HG03280 (cell line): ENCODE measurements around the gene LARGE1.
"Not testable (repeated sequence)": the region's sequence is repeated elsewhere in the genome, so short reads cannot be mapped to it uniquely, and the experiment has no call there.

ENCODE experiments used
- ATAC-seq: cut with Tn5 transposase; IDR thresholded peaks from one replicate; pipeline ENCODE4 v1.9.1; 2021; ENCODE audit warnings: mild to moderate bottlenecking, moderate library complexity; ENCODE audit not compliant: unreplicated experiment

Gene LARGE1

GRCh38 chr22:33572086-33572485 is 348.2 kb downstream of the LARGE1 start:
- ATAC-seq: no peak

DNA sequence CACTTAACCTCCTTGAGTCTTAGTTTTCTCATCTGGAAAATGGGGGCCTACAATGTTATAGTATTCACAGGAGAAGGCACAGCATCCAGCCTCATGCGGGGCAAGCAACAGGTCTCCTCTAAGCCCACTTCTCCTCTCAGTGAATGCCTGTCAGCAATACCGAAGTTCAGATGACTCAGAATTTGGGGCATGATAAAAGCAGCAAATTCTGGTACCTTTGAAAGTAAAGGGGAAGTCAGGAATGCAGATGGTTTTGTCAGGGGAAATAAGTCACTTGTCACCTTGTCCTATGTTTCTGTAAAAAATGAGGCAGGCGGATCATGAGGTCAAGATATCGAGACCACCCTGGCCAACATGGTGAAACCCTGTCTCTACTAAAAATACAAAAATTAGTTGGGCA is 350.2 kb downstream of the LARGE1 start:
- no peak for ATAC-seq

DNA sequence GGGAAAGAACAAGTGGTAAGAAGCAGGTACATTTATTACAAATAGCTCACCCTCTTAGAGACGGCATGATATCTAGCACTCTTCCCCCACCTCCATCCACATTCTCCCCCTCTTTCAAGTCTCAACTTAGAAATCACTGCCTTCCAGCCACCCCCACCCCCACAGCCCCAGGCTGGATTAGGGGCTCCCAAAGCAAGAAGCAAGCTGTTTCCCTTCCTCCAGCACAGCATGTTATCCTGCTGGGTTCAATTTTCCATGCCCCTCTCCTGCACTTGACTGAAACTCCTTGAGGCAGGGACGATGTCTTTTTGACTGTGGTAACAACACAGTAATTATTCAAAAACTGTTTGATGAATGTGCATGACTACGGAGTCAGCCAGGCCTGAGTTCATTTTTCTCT is 350.7 kb downstream of the LARGE1 start:
- ATAC-seq: no peak

DNA sequence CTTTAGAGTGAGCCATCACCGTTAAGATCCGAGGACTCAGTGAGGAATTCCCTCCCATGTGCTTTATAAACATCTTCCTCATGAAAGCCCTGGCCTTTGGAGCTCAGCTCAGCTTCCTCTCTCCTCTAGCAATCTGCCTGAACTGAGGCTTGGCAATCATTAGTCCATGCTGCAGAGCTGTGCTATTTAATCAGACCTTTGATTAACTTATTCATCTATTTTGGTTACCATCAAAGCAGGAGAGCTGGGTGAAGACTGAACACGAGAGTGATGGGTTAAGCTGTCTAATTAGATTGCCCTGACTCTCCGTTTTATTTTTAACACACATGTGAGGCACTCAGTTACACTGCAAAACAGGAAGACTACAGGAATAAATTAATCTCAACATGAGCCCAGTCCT is 351.3 kb downstream of the LARGE1 start:
- ATAC-seq: no peak

- not testable (repeated sequence) for ATAC-seq
Measured at GRCh38 chr22:33566495-33566894, 353.8 kb downstream of the LARGE1 start.

DNA sequence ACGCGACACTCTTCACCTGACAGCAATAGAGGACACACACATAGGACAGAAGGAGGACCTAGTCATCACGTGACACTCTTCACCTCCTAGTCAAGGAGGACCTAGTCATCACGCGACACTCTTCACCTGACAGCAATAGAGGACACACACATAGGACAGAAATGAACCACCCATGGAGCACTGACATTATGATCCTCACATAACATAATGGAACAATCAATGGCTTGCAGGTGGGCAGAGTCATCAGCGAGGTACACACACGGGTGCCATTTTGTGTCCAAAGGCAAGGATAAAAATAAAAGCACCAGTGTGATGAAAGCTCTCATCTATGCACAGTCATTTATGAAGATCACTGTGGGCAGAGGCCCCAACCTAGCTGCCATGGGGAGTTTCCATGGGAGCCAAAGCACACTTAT is 354.7 kb downstream of the LARGE1 start:
- ATAC-seq: no peak

DNA sequence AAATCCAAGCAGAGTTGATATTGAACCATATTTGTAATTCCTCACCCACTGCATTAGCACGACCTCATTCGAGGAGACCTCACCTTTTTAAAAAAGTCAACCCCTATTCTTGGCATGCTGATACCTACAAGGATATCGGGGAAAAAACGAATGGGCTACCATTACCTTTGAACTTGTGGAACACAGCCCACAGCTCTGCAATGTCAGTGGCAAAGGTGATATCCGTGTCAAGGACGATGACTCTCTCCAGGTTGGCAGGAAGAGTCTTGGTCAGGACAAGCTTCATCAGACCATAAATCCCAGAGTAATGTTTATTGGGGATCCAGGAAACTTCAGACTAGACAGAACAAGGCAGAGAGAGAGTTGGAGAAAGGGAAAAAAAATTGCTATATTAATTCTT is 355.6 kb downstream of the LARGE1 start:
- no peak for ATAC-seq

DNA sequence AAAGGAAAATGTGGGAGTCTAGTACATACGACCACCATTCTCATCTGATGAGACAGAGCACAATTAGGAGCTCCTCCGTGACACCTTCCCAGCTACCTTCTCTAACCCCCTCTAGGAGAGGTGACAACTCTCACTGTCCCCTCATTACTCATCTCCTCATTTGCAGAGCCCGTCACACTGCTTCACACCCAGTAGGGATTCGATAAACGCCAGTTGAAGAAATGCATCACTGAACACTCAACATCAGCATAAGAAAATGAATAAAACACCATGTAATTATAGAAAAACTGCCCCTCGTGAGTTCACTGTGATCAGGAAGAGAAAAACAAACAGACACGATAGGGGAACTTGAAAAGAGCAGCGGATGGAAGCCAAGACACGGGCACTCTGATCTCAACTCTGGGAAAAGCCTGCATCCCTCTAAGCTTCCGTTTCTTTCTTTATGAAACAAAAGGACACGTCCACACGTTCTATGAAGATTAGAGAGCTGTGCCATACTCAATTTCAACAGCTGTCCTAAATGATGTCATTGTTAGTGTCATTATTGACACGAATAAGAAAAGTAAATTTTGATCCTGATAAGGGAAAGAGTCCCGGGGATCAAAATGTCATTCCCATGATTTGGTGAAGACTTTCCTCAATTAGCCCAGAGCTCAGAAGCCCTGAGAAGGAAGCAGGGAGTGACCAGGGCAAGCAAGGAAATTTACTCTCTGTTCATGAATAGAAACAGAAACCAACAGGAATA is 356.9 kb downstream of the LARGE1 start:
- ATAC-seq: no peak

DNA sequence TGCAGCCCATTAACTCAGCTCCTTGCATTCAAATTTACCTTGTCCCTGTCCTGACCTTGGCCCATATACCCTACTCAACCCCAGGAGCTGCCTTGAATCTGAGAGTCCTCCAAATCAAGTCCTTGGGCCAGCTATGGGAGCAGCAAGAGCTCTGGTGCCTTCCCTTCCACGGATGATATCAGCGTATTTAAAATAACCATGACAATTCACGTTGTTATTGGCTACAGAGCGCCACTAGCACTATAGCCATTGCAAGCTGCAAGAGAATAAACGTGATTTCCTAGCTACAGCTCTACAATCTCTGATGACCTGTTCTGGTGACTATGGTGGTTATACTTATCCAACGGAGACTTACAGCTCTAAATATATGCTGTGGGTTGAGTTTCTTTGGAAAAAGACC is 357.8 kb downstream of the LARGE1 start:
- ATAC-seq: no peak

DNA sequence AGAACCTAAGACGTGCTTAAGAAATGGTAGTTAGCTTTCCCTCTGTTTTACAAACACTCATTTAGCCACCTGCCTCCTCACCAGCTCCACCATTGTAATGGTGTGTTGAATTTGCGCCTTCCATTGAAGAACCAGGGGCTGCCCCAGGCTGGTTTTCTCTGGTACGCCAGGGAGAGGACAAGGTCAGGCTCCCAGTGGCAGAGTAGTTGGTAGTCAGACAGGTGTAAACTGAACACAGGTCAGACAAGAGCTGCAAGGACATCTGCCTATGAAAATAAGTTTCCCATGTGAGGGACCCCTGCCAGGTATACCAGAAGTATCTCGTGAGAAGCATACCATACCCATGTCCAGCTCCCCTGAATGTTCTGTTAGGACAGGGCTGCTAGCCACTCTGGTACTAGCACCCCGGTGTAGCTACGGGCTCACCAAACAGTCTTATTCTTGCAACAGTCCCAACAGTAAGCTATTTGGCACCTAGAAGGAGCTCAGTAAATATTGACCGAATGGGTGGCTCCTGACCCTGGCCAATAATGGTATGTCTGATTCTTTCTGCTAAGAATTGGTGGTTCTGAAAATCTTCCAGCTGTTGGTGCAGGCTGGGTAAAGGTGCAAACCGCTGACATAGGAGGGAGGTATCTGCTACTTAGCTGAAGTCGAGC is 359.0 kb downstream of the LARGE1 start:
- ATAC-seq: no peak

DNA sequence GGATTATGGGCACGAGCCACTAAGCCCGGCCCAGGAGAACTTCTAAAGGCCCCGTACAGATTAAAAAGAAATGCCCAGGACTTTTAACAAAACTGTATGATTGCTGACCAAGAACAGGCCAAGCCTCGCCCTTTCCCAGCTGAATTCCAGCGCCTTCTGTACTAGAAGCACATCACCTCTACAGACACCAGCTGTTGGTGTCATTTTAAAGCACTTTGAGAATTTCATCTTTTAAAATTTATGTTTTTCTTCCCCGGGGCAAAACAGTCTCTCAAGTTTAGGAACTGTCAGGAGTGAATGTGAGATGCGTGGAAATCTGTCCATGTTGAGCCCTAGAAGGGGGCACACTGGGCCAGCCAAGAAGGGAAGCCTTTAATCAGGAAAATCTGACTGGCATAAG is 362.4 kb downstream of the LARGE1 start:
- ATAC-seq: no peak

- ATAC-seq: no peak
Measured at GRCh38 chr22:33555814-33556522, 364.3 kb downstream of the LARGE1 start.

DNA sequence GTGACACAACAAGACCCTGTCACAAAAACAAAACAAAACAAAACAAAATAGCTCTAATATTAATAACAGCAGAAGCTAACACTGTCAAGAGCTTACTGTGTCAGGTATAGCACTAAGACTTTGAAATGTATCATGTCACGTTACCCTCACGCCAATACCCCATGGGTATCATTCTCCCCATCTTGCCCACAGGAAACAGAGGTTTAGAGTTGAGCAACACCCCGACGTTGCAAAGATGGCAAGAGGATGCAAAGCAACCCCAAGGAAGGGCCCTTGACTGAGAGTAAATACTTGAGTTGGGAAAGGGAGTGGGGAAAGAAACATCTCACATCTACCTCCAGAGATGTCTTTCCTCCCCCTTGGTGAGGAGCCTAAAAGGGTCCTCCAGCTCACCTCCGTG is 366.8 kb downstream of the LARGE1 start:
- ATAC-seq: no peak

DNA sequence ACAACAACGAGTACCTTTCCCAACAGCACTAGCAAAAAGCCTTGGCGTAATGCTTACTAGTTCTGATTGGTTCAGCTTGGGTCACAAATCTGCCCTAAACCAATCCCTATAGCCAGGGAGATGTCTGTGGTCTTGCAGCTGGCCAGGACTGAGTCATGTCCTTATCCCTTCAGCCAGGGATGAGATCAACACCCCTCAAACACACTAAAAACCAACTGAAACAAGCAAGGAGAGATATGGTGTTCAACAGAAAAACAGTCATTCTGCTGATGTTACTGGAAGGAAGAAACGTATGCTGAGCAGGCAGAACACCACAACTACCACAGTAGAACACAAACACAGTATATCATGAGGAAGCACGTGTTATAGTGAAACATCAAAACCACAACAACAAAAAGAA is 375.6 kb downstream of the LARGE1 start:
- no peak for ATAC-seq

GRCh38 chr22:33542722-33543121 is 377.6 kb downstream of the LARGE1 start:
- no peak for ATAC-seq

DNA sequence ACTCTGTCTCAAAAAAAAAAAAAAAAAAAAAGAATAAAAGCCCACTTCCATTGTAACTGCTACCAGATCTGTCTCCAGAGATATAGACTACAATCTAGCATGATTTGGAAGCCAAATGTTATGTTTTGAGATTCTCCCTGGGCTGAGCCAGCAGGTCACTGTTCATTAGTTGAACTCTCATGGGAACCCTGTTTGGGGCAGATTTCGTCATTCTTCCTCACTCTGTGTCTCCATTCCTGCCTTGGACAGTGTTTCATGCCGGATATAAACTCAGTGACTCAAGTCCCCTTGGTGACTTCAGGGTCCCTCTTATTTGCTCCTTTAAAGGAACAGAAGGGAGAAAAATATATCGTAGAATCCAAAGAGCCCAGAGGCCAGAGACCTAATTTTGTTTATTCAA is 378.1 kb downstream of the LARGE1 start:
- no peak for ATAC-seq

- ATAC-seq: no peak
Measured at GRCh38 chr22:33539902-33540751, 380.1 kb downstream of the LARGE1 start.

DNA sequence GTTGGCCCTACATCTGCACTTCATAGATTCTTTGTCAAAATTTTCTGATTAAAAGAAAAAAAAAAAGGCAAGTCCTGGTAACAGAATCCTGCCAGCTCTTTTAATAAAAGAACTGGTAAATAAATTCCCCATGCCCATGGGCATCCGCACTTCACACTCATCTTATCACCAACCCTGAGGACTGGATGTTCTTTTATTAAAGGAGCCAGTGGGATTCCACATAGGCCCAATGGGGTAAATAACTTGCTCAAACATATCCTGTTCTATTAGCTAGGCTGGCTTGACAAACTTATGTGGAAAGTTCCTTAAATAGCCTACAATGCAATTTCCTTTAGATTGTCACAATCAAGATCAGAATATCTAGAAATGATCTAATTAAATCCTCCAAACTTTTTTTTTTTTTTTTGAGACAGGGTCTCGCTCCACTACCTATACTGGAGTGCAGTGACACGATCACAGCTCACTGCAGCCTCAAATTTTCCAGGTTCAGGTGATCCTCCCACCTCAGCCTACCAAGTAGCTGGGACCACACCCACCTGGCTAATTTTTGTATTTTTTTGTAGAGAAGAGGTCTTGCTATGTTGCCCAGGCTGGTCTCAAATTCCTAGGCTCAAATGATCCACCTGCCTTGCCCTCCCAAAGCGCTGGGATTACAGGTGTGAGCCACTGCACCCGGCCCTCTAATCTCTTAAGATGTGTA is 380.9 kb downstream of the LARGE1 start:
- ATAC-seq: no peak

DNA sequence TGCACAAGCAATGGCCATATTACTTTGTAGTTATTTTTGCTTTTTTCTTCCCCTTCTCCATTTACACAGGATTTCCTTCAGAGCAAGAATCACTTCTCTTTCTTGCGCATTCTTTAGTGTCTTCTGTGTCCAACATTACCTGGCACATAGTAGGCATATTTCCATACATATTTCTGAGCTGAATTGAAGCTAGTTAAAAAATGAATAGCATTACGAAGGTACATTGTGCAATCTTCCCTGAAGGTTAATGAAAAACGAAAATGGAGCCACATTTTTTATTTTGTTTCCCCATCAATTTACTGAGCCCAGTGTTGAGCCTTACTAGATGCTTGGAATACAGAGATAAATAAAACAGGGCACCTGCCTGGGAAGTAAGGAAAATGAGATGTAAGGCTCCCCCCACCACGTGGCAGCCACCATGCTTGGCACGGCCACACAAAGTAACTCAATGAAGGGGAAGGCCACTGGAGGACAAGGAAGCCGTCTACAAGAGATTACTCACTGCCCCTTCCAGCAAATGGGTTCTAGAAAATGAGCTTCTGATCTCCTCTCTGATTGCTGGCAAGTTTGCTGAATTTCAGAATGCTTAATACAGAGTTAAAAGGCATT is 381.9 kb downstream of the LARGE1 start:
- no peak for ATAC-seq

GRCh38 chr22:33537059-33537458 is 383.2 kb downstream of the LARGE1 start:
- no peak for ATAC-seq
